Measurements from ENCODE around the gene ZNF18. TPM values are rescaled to one million over a fixed set of nuclear protein-coding genes. Genes with fewer than 3 reads are reported as not detected.
A peak's percentile ranks its signal among the peaks of the same experiment; 100 is the strongest.
"Not testable (repeated sequence)": the region's sequence is repeated elsewhere in the genome, so short reads cannot be mapped to it uniquely, and the experiment has no call there.

ZNF18 gene
- total RNA-seq, 1 donor from 2014 or later = 11.0 TPM

- peaks cover 11% of the 10 kb centered on the region for H3K9me3 Mint-ChIP-seq (ENCODE audit: unreplicated experiment)
- H3K4me3 Mint-ChIP-seq (ENCODE audit: unreplicated experiment) = no peak overlapping the region
- TF ChIP-seq CTCF (IDR thresholded peaks at IDR 0.05) = no peak
- H3K27ac Mint-ChIP-seq (ENCODE audit: unreplicated experiment) = no peak overlapping the region
- peak; percentile 23 for DNase-seq (ENCODE audit: extremely low spot score, unreplicated experiment)
- no peaks in the 10 kb centered on the region for H3K4me1 Mint-ChIP-seq (ENCODE audit: unreplicated experiment)
- H3K36me3 Mint-ChIP-seq (ENCODE audit: unreplicated experiment) = peaks cover 23% of the 10 kb centered on the region
- no peaks in the 10 kb centered on the region for H3K27me3 Mint-ChIP-seq (ENCODE audit: unreplicated experiment)
These were observed 46.3 kb downstream of the ZNF18 start for GRCh38 chr17:11950771-11951519.

- not testable (repeated sequence) for DNase-seq (ENCODE audit: extremely low spot score, unreplicated experiment); H3K4me3 Mint-ChIP-seq (ENCODE audit: unreplicated experiment); H3K27ac Mint-ChIP-seq (ENCODE audit: unreplicated experiment); H3K27me3 Mint-ChIP-seq (ENCODE audit: unreplicated experiment); H3K4me1 Mint-ChIP-seq (ENCODE audit: unreplicated experiment)
- Mint-ChIP-seq H3K36me3 (ENCODE audit: unreplicated experiment) (peaks cover 19% of the 10 kb centered on the region), H3K9me3 (ENCODE audit: unreplicated experiment) (peaks cover 10% of the 10 kb centered on the region)
These were observed 47.7 kb downstream of the ZNF18 start for GRCh38 chr17:11949571-11949970.

- H3K4me3 Mint-ChIP-seq (ENCODE audit: unreplicated experiment) = no peak overlapping the region
- DNase-seq (ENCODE audit: extremely low spot score, unreplicated experiment) = no peak
- H3K9me3 Mint-ChIP-seq (ENCODE audit: unreplicated experiment) = peaks cover 2% of the 10 kb centered on the region
- H3K27me3 Mint-ChIP-seq (ENCODE audit: unreplicated experiment) = no peaks in the 10 kb centered on the region
- no peaks in the 10 kb centered on the region for H3K4me1 Mint-ChIP-seq (ENCODE audit: unreplicated experiment)
- no peak for TF ChIP-seq CTCF (IDR thresholded peaks at IDR 0.05)
- peaks cover 11% of the 10 kb centered on the region for H3K36me3 Mint-ChIP-seq (ENCODE audit: unreplicated experiment)
- H3K27ac Mint-ChIP-seq (ENCODE audit: unreplicated experiment) = no peak overlapping the region
These were observed 48.5 kb downstream of the ZNF18 start for GRCh38 chr17:11948789-11949188.

GRCh38 chr17:11944587-11944986 is 52.7 kb downstream of the ZNF18 start:
- Mint-ChIP-seq H3K4me3 (ENCODE audit: unreplicated experiment) (no peak overlapping the region), H3K4me1 (ENCODE audit: unreplicated experiment) (no peaks in the 10 kb centered on the region), H3K9me3 (ENCODE audit: unreplicated experiment) (no peaks in the 10 kb centered on the region), H3K36me3 (ENCODE audit: unreplicated experiment) (no peaks in the 10 kb centered on the region), H3K27ac (ENCODE audit: unreplicated experiment) (no peak overlapping the region), H3K27me3 (ENCODE audit: unreplicated experiment) (no peaks in the 10 kb centered on the region)
- TF ChIP-seq CTCF (IDR thresholded peaks at IDR 0.05) = no peak
- DNase-seq (ENCODE audit: extremely low spot score, unreplicated experiment) = no peak

- H3K4me3 Mint-ChIP-seq (ENCODE audit: unreplicated experiment) = no peak overlapping the region
- H3K27ac Mint-ChIP-seq (ENCODE audit: unreplicated experiment) = no peak overlapping the region
- DNase-seq (ENCODE audit: extremely low spot score, unreplicated experiment) = no peak
- no peaks in the 10 kb centered on the region for H3K9me3 Mint-ChIP-seq (ENCODE audit: unreplicated experiment)
- H3K4me1 Mint-ChIP-seq (ENCODE audit: unreplicated experiment) = no peaks in the 10 kb centered on the region
- TF ChIP-seq CTCF (IDR thresholded peaks at IDR 0.05) = no peak
- no peaks in the 10 kb centered on the region for H3K27me3 Mint-ChIP-seq (ENCODE audit: unreplicated experiment)
- H3K36me3 Mint-ChIP-seq (ENCODE audit: unreplicated experiment) = no peaks in the 10 kb centered on the region
These were observed 53.4 kb downstream of the ZNF18 start for GRCh38 chr17:11943759-11944347.

GRCh38 chr17:11943086-11943485 is 54.2 kb downstream of the ZNF18 start:
- DNase-seq (ENCODE audit: extremely low spot score, unreplicated experiment) = peak; percentile 48
- H3K4me3 Mint-ChIP-seq (ENCODE audit: unreplicated experiment); H3K36me3 Mint-ChIP-seq (ENCODE audit: unreplicated experiment); H3K27ac Mint-ChIP-seq (ENCODE audit: unreplicated experiment); H3K4me1 Mint-ChIP-seq (ENCODE audit: unreplicated experiment); H3K9me3 Mint-ChIP-seq (ENCODE audit: unreplicated experiment); H3K27me3 Mint-ChIP-seq (ENCODE audit: unreplicated experiment): not testable (repeated sequence)

Measured in osteocyte (in vitro differentiated cells).